Hepatocyte (in vitro differentiated cells): ENCODE results near the gene ZNF576. TPM values are rescaled to one million over a fixed set of nuclear protein-coding genes. Genes with fewer than 3 reads are reported as not detected.
A peak's percentile ranks its signal among the peaks of the same experiment; 100 is the strongest.
"Not testable (repeated sequence)": the region's sequence is repeated elsewhere in the genome, so short reads cannot be mapped to it uniquely, and the experiment has no call there.

ENCODE experiments used
- DNase-seq: peaks from one replicate; pipeline ENCODE4 v3.0.0-alpha.2; 2016; ENCODE audit warnings: low spot score
- H2AFZ ChIP-seq: fragments of 200-600 bp; sonication (generic); 2 replicates; pipeline ENCODE4 v1.6.0; 2016; ENCODE audit warnings: antibody characterized with exemption, mild to moderate bottlenecking
- H3K27ac ChIP-seq: fragments of 200-600 bp; sonication (generic); 2 replicates; pipeline ENCODE4 v1.5.1; 2016; ENCODE audit warnings: mild to moderate bottlenecking
- H3K27me3 ChIP-seq: fragments of 200-600 bp; sonication (generic); 2 replicates; pipeline ENCODE4 v1.6.1; 2016
- H3K36me3 ChIP-seq: fragments of 200-600 bp; sonication (generic); replicated peaks from 2 replicates; pipeline ENCODE4 v1.5.1; 2016; ENCODE audit warnings: low read depth; ENCODE audit not compliant: insufficient read depth
- H3K4me1 ChIP-seq: fragments of 200-600 bp; sonication (generic); 2 replicates; pipeline ENCODE4 v1.5.1; 2016; ENCODE audit warnings: mild to moderate bottlenecking, moderate library complexity; ENCODE audit not compliant: insufficient read depth
- H3K4me2 ChIP-seq: fragments of 200-600 bp; sonication (generic); 2 replicates; pipeline ENCODE4 v1.6.0; 2016
- H3K4me3 ChIP-seq: fragments of 200-600 bp; sonication (generic); 2 replicates; pipeline ENCODE4 v1.5.1; 2016; ENCODE audit warnings: mild to moderate bottlenecking
- H3K79me2 ChIP-seq: fragments of 200-600 bp; sonication (generic); 2 replicates; pipeline ENCODE4 v1.6.0; 2017; ENCODE audit warnings: mild to moderate bottlenecking
- H3K9me2 ChIP-seq: fragments of 200-600 bp; sonication (generic); replicated peaks from 2 replicates; pipeline ENCODE4 v1.6.0; 2017; ENCODE audit warnings: mild to moderate bottlenecking; ENCODE audit not compliant: insufficient read depth
- H3K9me3 ChIP-seq: fragments of 200-600 bp; sonication (generic); 2 replicates; pipeline ENCODE4 v1.5.1; 2016; ENCODE audit warnings: low read depth, mild to moderate bottlenecking
- H4K20me1 ChIP-seq: fragments of 200-600 bp; sonication (generic); 2 replicates; pipeline ENCODE4 v1.6.0; 2016; ENCODE audit warnings: mild to moderate bottlenecking; ENCODE audit not compliant: insufficient read depth, poor library complexity, severe bottlenecking
- EZH2 ChIP-seq: fragments of 200-600 bp; sonication (generic); IDR thresholded peaks from 2 replicates; pipeline ENCODE4 v1.6.1; 2016; ENCODE audit warnings: antibody characterized with exemption, mild to moderate bottlenecking, borderline replicate concordance
- EZH2phosphoT487 ChIP-seq: fragments of 200-600 bp; sonication (generic); IDR thresholded peaks from one replicate; pipeline ENCODE4 v1.6.1; 2018; ENCODE audit warnings: antibody characterized with exemption, mild to moderate bottlenecking, low read depth, moderate library complexity; ENCODE audit not compliant: unreplicated experiment, severe bottlenecking
- WGBS: methylation state at CpG from one replicate; pipeline ENCODE4 v1.1.6; 2016; ENCODE audit warnings: low lambda C conversion rate; ENCODE audit errors: missing lambda C conversion rate; 5-methylcytosine and 5-hydroxymethylcytosine counted together
- polyA plus RNA-seq: library from polyadenylated mRNA; unstranded; fragments of >200 nt; fragmentation: Nextera tagmentation; extraction: Ambion mirVana; gene quantifications from 2 replicates; pipeline ENCODE4 v1.2.1, GENCODE V29; 2016
- total RNA-seq: library from RNA; depleted of rRNA; stranded (reverse); fragments of >200 nt; gene quantifications from 2 replicates; pipeline ENCODE4 v1.2.3, GENCODE V29; 2014
- TF ChIP-seq, protein P1 (sequence below): fragments of 200-600 bp; sonication (generic); IDR thresholded peaks from 2 replicates; pipeline ENCODE4 v1.5.1; 2016; ENCODE audit warnings: antibody characterized with exemption, mild to moderate bottlenecking; ENCODE audit not compliant: poor library complexity

Gene ZNF576
- total and polyA plus RNA-seq, 2 experiments from 2014 or later = 16.1 to 16.2 TPM

DNA sequence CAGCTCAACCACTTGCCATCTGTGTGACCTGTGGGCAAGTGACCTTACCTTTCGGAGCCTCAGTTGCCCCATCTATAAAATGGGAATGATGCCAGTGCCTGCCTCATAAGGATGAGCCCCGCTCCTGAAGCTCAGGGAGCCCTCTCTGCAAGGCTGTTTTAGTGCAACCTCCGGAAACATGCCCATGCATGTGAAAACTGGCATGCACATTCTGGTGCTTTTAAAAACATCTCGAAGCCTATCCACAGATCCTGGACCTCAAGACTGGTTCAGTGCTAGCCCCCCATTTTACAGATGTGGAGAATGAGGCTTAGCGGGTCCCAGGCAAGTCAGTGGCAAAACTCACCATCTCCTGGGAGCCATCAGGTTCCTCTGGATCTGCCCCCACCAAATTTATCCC, 37.7 kb downstream of the ZNF576 start:
- Histone ChIP-seq H3K4me2 (peak overlapping the region; percentile 78), H3K4me3 (no peak overlapping the region), H3K27me3 (no peaks in the 10 kb centered on the region), H3K36me3 (no peaks in the 10 kb centered on the region), H3K9me3 (no peaks in the 10 kb centered on the region), H3K9me2 (no peaks in the 10 kb centered on the region), H2AFZ (no peak overlapping the region), H3K79me2 (no peaks in the 10 kb centered on the region), H4K20me1 (no peaks in the 10 kb centered on the region), H3K4me1 (peaks cover 19% of the 10 kb centered on the region), H3K27ac (no peak overlapping the region)
- no peak for DNase-seq
- TF ChIP-seq EZH2phosphoT487 = no peak
- no peak for TF ChIP-seq EZH2
- TF ChIP-seq, protein P1, sequence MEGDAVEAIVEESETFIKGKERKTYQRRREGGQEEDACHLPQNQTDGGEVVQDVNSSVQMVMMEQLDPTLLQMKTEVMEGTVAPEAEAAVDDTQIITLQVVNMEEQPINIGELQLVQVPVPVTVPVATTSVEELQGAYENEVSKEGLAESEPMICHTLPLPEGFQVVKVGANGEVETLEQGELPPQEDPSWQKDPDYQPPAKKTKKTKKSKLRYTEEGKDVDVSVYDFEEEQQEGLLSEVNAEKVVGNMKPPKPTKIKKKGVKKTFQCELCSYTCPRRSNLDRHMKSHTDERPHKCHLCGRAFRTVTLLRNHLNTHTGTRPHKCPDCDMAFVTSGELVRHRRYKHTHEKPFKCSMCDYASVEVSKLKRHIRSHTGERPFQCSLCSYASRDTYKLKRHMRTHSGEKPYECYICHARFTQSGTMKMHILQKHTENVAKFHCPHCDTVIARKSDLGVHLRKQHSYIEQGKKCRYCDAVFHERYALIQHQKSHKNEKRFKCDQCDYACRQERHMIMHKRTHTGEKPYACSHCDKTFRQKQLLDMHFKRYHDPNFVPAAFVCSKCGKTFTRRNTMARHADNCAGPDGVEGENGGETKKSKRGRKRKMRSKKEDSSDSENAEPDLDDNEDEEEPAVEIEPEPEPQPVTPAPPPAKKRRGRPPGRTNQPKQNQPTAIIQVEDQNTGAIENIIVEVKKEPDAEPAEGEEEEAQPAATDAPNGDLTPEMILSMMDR = no peak
- WGBS = 90% methylated on average over 5 of the region's 5 CpGs

DNA sequence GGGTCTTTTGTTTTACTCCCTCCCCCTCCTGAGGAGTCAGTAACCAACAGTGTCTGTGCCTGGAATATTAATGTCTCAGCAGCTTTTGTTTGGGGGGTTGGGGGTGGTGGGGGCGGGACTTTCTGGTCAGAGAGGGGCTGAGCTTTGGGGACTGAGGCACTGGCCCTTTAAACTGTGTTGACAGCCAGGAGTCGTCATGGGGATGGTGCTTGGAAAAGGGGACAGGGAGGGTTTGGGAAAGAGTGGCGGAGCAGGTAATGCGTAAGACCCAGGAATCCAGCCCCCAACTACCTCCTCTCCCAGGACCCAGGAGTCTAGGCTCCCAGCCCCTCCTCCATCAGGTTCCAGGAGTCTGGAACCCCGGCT, 38.1 kb downstream of the ZNF576 start:
- TF ChIP-seq, protein P1 = no peak
- TF ChIP-seq EZH2phosphoT487 (no peak), EZH2 (no peak)
- no peaks in the 10 kb centered on the region for H3K79me2 ChIP-seq
- no peaks in the 10 kb centered on the region for H3K36me3 ChIP-seq
- H3K27ac ChIP-seq = peak overlapping the region; percentile 70
- H2AFZ ChIP-seq = peak overlapping the region; percentile 73
- no peak overlapping the region for H3K4me3 ChIP-seq
- no peaks in the 10 kb centered on the region for H3K9me2 ChIP-seq
- no peaks in the 10 kb centered on the region for H3K27me3 ChIP-seq
- H3K4me2 ChIP-seq = peak overlapping the region; percentile 78
- peaks cover 19% of the 10 kb centered on the region for H3K4me1 ChIP-seq
- WGBS = 17% methylated on average over 1 of the region's 5 CpGs
- no peak for DNase-seq
- H4K20me1 ChIP-seq = no peaks in the 10 kb centered on the region
- no peaks in the 10 kb centered on the region for H3K9me3 ChIP-seq

DNA sequence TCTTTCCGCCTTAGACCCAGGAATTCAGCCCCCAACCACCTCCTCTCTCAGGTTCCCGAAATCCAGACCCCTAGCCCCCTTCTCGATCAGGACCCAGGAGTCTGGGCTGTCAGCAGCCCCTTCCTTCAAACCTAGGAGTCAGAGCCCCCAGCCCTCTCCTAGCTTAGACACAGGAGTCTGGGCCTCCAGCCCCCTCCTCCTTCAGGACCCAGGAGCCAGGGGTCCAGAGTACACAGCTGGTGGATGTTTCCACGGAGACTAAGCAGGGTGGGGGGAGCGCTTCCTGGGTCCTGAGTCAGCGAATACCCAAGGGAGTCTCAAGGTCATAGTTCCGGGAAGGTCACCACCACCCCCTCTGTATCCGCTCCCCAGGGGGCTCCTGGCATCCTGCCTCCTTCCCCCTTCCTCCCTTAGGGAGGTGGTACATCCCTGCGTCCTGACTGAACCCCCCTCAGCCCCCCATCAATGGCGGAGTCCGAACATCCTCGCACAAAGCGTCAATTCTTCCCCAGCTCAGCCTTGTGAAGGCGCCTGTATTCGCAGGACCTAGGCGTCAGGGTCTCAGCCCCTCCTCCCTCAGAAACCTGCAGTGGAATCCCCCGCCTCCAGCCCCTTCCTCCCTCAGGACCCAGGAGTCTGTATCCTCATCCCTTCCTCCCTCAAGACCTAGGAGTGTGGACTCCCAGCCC, 38.6 kb downstream of the ZNF576 start:
- WGBS = 10% methylated on average over 16 of the region's 17 CpGs
- H3K4me3 ChIP-seq = peak overlapping the region; percentile 30
- peak overlapping the region; percentile 73 for H2AFZ ChIP-seq
- no peaks in the 10 kb centered on the region for H3K36me3 ChIP-seq
- H3K4me2 ChIP-seq = peak overlapping the region; percentile 78
- peak; percentile 63 for DNase-seq
- TF ChIP-seq EZH2 = no peak
- TF ChIP-seq EZH2phosphoT487 = no peak
- TF ChIP-seq, protein P1 = no peak
- H3K27me3 ChIP-seq = no peaks in the 10 kb centered on the region
- peaks cover 19% of the 10 kb centered on the region for H3K4me1 ChIP-seq
- H3K9me2 ChIP-seq = no peaks in the 10 kb centered on the region
- peak overlapping the region; percentile 70 for H3K27ac ChIP-seq
- H3K9me3 ChIP-seq = no peaks in the 10 kb centered on the region
- no peaks in the 10 kb centered on the region for H3K79me2 ChIP-seq
- no peaks in the 10 kb centered on the region for H4K20me1 ChIP-seq

DNA sequence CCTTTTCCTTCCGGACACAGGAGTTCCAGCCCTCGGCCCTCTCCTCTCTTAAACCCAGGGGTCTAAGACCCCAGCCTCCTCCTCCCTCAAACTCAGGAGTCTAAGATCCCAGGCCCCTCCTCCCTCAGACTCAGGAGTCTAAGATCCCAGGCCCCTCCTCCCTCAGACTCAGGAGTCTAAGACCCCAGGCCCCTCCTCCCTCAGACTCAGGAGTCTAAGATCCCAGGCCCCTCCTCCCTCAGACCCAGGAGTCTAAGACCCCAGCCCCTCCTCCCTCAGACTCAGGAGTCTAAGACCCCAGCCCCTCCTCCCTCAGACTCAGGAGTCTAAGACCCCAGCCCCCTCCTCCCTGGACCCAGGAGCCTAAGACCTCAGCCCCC, 39.2 kb downstream of the ZNF576 start:
- not testable (repeated sequence) for H3K27me3 ChIP-seq, H3K9me3 ChIP-seq, H3K9me2 ChIP-seq, DNase-seq, H4K20me1 ChIP-seq, H3K79me2 ChIP-seq, H3K36me3 ChIP-seq
- H3K4me2 ChIP-seq = peak overlapping the region; percentile 78
- WGBS = 8% methylated on average over 2 of the region's 2 CpGs
- H3K4me3 ChIP-seq = peak overlapping the region; percentile 30
- H3K27ac ChIP-seq = peak overlapping the region; percentile 70
- H3K4me1 ChIP-seq = peaks cover 25% of the 10 kb centered on the region
- peak overlapping the region; percentile 73 for H2AFZ ChIP-seq
